ENCODE measurements around the gene BMPER.

The BMPER gene

GRCh38 chr7:33917661-33918060, 12.3 kb downstream of the BMPER start:
- no peak for TF ChIP-seq TAF1 (IDR thresholded peaks at IDR 0.05; ENCODE audit: borderline replicate concordance, insufficient read depth, low read length)
- no peak for TF ChIP-seq REST (IDR thresholded peaks at IDR 0.05; ENCODE audit: insufficient read depth in 1 of 2, low read depth in 2 of 2, low read length in 2 of 2)
- no peak for TF ChIP-seq POLR2AphosphoS5 (IDR thresholded peaks at IDR 0.05; ENCODE audit: low read depth, low read length)
- TF ChIP-seq SIN3A (IDR thresholded peaks at IDR 0.05; ENCODE audit: borderline replicate concordance, insufficient read depth, low read length): no peak
- no peak for TF ChIP-seq FOXP2 (optimal IDR thresholded peaks at IDR 0.05; ENCODE audit: borderline replicate concordance, extremely low read depth, extremely low read length, insufficient read depth)

DNA sequence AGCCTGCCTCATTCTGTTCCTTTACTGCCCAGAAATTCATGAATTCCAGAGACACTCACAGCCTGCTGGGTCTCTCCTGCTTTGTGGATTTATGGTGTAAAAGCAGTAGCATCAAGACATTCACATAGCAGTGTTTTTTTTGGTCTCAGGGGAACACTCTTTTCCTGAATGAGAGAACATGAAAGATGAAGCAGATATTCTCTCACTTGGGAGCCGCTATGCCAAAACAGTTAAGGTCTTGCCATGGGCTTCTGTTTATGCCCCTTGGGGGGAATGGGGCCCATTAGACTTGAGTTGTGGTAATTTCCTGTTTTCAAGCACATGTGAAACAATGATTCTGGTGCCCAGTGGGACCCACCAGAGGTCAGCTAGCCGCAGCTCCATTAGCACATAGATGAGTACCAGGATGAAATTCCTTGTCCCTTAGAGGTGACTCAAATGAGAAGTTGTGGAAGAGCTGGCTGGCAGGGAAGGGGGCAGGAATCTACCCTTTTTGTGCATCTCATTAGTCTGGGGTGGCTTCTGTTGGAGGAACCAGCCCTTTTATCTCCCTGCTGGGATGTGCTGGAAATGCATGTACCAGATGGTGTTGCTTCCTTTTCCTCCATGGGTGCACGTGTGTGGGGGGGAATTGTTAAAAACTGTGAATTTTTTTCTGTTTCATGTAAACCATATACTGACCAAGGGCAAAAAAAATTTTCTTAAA, 13.3 kb downstream of the BMPER start:
- TF ChIP-seq REST (IDR thresholded peaks at IDR 0.05; ENCODE audit: insufficient read depth in 1 of 2, low read depth in 2 of 2, low read length in 2 of 2) (no peak), TAF1 (IDR thresholded peaks at IDR 0.05; ENCODE audit: borderline replicate concordance, insufficient read depth, low read length) (no peak), POLR2AphosphoS5 (IDR thresholded peaks at IDR 0.05; ENCODE audit: low read depth, low read length) (no peak), FOXP2 (optimal IDR thresholded peaks at IDR 0.05; ENCODE audit: borderline replicate concordance, extremely low read depth, extremely low read length, insufficient read depth) (no peak), SIN3A (IDR thresholded peaks at IDR 0.05; ENCODE audit: borderline replicate concordance, insufficient read depth, low read length) (no peak)

- TF ChIP-seq SIN3A (IDR thresholded peaks at IDR 0.05; ENCODE audit: borderline replicate concordance, insufficient read depth, low read length): no peak
Observed at GRCh38 chr7:33919449-33919848, 14.1 kb downstream of the BMPER start.

DNA sequence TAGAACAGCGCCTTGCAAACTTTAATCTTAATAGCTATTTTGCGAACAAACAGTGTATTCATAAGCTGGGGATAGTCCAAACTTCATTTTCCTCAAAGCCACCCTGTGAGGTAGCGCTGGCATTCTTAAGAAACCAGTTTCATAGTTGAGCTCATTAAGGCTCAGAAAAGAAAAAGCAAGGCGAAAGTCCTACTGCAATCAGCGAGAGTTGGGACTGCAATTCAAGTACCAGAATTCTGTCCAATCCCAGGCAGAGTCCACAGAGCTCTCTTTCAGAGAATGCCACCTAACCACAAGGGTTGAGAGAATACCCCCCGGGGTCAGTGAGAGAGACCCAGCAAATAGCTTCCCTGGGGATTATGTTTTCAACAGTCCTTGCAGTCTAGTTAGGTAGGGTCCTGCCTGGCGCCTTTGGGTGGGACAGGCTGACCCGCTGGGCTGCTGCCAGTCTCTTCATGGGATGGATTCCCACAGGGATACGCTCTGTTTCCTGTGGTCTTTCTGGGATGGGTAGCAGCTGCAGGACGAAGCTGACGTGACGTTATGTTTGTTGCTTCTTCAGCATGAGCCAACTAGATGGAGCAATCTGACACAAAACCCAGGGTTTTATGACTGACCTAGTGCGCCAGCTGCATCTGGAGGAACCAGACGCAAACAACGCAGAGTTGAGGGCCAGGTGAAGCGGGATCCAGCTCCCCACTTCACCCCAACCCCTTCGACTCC, 16.0 kb downstream of the BMPER start:
- TF ChIP-seq TAF1 (IDR thresholded peaks at IDR 0.05; ENCODE audit: borderline replicate concordance, insufficient read depth, low read length) (no peak), SIN3A (IDR thresholded peaks at IDR 0.05; ENCODE audit: borderline replicate concordance, insufficient read depth, low read length) (no peak), POLR2AphosphoS5 (IDR thresholded peaks at IDR 0.05; ENCODE audit: low read depth, low read length) (no peak)

DNA sequence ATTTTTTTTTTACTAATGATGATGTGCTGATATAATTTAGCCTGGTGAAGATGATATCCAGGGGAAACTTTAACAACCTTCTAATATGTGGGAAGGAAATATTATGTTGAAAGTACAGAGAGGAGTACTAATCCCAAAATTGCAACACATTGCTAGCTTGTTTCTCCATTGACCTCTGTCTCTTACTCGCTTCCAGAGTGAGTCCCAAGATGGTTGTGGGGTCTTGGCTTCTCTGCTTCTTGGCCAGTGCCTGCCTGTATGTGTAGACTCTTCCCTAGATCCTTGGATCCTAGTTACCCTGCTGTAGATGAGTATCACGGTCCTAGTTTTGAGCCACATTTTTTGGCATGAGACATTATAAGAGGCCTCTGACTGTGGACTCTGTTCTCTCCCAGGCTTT, 17.5 kb downstream of the BMPER start:
- TF ChIP-seq FOXP2 (optimal IDR thresholded peaks at IDR 0.05; ENCODE audit: borderline replicate concordance, extremely low read depth, extremely low read length, insufficient read depth) (no peak), REST (IDR thresholded peaks at IDR 0.05; ENCODE audit: insufficient read depth in 1 of 2, low read depth in 2 of 2, low read length in 2 of 2) (no peak), POLR2AphosphoS5 (IDR thresholded peaks at IDR 0.05; ENCODE audit: low read depth, low read length) (no peak), SIN3A (IDR thresholded peaks at IDR 0.05; ENCODE audit: borderline replicate concordance, insufficient read depth, low read length) (no peak), TAF1 (IDR thresholded peaks at IDR 0.05; ENCODE audit: borderline replicate concordance, insufficient read depth, low read length) (no peak)
